ENCODE results near the gene SNIP1. TPM values are rescaled to one million over a fixed set of nuclear protein-coding genes. Genes with fewer than 3 reads are reported as not detected.

Gene SNIP1
- total RNA-seq, 1 experiment from 2014 or later = 18.3 TPM

GRCh38 chr1:37559080-37559479, 5.0 kb upstream of the SNIP1 start:
- Histone ChIP-seq H3K9me3 (ENCODE audit: low read depth, low read length, poor library complexity, severe bottlenecking) (peaks cover 6% of the 10 kb centered on the region), H3K27me3 (replicated peaks; ENCODE audit: insufficient read depth, low read depth, low read length, poor library complexity) (no peaks in the 10 kb centered on the region), H3K4me1 (ENCODE audit: insufficient read depth, low read length, poor library complexity, severe bottlenecking) (no peaks in the 10 kb centered on the region), H3K4me3 (ENCODE audit: low read depth, low read length, poor library complexity, severe bottlenecking) (no peak overlapping the region), H3K27ac (ENCODE audit: low read depth, low read length, poor library complexity, severe bottlenecking) (no peak overlapping the region), H3K36me3 (ENCODE audit: insufficient read depth, low read length, poor library complexity, severe bottlenecking) (peaks cover 3% of the 10 kb centered on the region)
- no peak for DNase-seq (ENCODE audit: low spot score)
- CTCF ChIA-PET = no interaction called here
- intact Hi-C loops (cut with micrococcal nuclease; ENCODE audit: unreplicated experiment) = no loop called here
- BruUV-seq (replicated peaks) = no TSS peak
- TF ChIP-seq EZH2 (IDR thresholded peaks at IDR 0.05; ENCODE audit: borderline replicate concordance, low read depth, low read length, poor library complexity, severe bottlenecking) (no peak), CTCF (conservative IDR thresholded peaks at IDR 0.05; ENCODE audit: low read depth, low read length) (no peak)
- POLR2A ChIA-PET (ENCODE audit: low non-redundant PET) = no interaction called here

GRCh38 chr1:37558411-37558810, 4.3 kb upstream of the SNIP1 start:
- POLR2A ChIA-PET (ENCODE audit: low non-redundant PET) = no interaction called here
- H3K4me3 ChIP-seq (ENCODE audit: low read depth, low read length, poor library complexity, severe bottlenecking) = no peak overlapping the region
- peaks cover 6% of the 10 kb centered on the region for H3K9me3 ChIP-seq (ENCODE audit: low read depth, low read length, poor library complexity, severe bottlenecking)
- intact Hi-C loops (cut with micrococcal nuclease; ENCODE audit: unreplicated experiment) = no loop called here
- H3K27ac ChIP-seq (ENCODE audit: low read depth, low read length, poor library complexity, severe bottlenecking) = no peak overlapping the region
- H3K4me1 ChIP-seq (ENCODE audit: insufficient read depth, low read length, poor library complexity, severe bottlenecking) = no peaks in the 10 kb centered on the region
- DNase-seq (ENCODE audit: low spot score) = no peak
- no peaks in the 10 kb centered on the region for H3K27me3 ChIP-seq (replicated peaks; ENCODE audit: insufficient read depth, low read depth, low read length, poor library complexity)
- peaks cover 3% of the 10 kb centered on the region for H3K36me3 ChIP-seq (ENCODE audit: insufficient read depth, low read length, poor library complexity, severe bottlenecking)
- CTCF ChIA-PET = no interaction called here
- BruUV-seq (replicated peaks) = no TSS peak
- TF ChIP-seq CTCF (conservative IDR thresholded peaks at IDR 0.05; ENCODE audit: low read depth, low read length) (no peak), EZH2 (IDR thresholded peaks at IDR 0.05; ENCODE audit: borderline replicate concordance, low read depth, low read length, poor library complexity, severe bottlenecking) (no peak)

- Histone ChIP-seq H3K36me3 (ENCODE audit: insufficient read depth, low read length, poor library complexity, severe bottlenecking) (peaks cover 3% of the 10 kb centered on the region), H3K27me3 (replicated peaks; ENCODE audit: insufficient read depth, low read depth, low read length, poor library complexity) (no peaks in the 10 kb centered on the region), H3K27ac (ENCODE audit: low read depth, low read length, poor library complexity, severe bottlenecking) (no peak overlapping the region), H3K9me3 (ENCODE audit: low read depth, low read length, poor library complexity, severe bottlenecking) (peaks cover 6% of the 10 kb centered on the region), H3K4me1 (ENCODE audit: insufficient read depth, low read length, poor library complexity, severe bottlenecking) (peaks cover 9% of the 10 kb centered on the region), H3K4me3 (ENCODE audit: low read depth, low read length, poor library complexity, severe bottlenecking) (peak overlapping the region; percentile 27)
- TF ChIP-seq CTCF (conservative IDR thresholded peaks at IDR 0.05; ENCODE audit: low read depth, low read length) (no peak), EZH2 (IDR thresholded peaks at IDR 0.05; ENCODE audit: borderline replicate concordance, low read depth, low read length, poor library complexity, severe bottlenecking) (no peak)
- POLR2A ChIA-PET (ENCODE audit: low non-redundant PET) = interaction anchor here (0.6 kb wide), 1 partner anchor 9 kb away, joined by 3 read pairs; no protein-coding TSS in a partner anchor
- CTCF ChIA-PET = no interaction called here
- intact Hi-C loops (cut with micrococcal nuclease; ENCODE audit: unreplicated experiment) = no loop called here
- no TSS peak for BruUV-seq (replicated peaks)
- no peak for DNase-seq (ENCODE audit: low spot score)
These were observed 3.3 kb upstream of the SNIP1 start for GRCh38 chr1:37557402-37557801.

Measured in A673 (cell line).